Activated CD4-positive, alpha-beta T cell treated with anti-CD3 and anti-CD28 coated beads, Interleukin-2, Interleukin-4, amounts not matched to agents 100 ng/mL and 50 ng/mL, durations not matched to agents 16 hours and 8 hours (primary cell): ENCODE results near the gene DPP9.
A peak's percentile ranks its signal among the peaks of the same experiment; 100 is the strongest.
"Not testable (repeated sequence)": the region's sequence is repeated elsewhere in the genome, so short reads cannot be mapped to it uniquely, and the experiment has no call there.

Experiments used
- DNase-seq: peaks from one replicate; pipeline ENCODE4 v3.0.0-alpha.2; 2020; ENCODE audit warnings: low spot score

Gene DPP9

GRCh38 chr19:4723595-4724514, at the start of gene DPP9:
Gene DPP9, minus strand, starts transcription at chr19:4723842. Its CDS starts 3,936 bp downstream, at chr19:4719906.
- peak; percentile 98 for DNase-seq

GRCh38 chr19:4773047-4773640, 49.5 kb upstream of the DPP9 start:
- no peak for DNase-seq

DNA sequence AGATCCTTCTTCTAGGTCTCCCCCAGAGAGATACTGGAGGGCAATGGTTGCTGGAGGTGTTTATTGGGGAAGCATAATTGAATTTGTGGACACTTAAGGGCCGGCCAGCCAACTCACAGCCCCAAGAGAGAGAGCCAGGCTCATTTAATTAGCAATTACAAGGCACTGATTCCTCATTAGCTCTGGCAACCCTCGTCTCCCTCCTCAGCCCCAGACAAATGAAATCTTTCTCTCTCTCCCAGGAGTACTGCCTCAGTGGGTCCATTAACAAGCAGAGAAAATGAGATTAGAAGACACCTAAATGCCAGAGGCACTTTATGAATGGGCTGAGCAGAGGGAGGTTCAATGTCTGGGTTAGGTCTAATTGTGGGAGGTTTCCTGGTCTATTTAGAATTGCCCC, 48.9 kb upstream of the DPP9 start:
- DNase-seq: no peak

DNA sequence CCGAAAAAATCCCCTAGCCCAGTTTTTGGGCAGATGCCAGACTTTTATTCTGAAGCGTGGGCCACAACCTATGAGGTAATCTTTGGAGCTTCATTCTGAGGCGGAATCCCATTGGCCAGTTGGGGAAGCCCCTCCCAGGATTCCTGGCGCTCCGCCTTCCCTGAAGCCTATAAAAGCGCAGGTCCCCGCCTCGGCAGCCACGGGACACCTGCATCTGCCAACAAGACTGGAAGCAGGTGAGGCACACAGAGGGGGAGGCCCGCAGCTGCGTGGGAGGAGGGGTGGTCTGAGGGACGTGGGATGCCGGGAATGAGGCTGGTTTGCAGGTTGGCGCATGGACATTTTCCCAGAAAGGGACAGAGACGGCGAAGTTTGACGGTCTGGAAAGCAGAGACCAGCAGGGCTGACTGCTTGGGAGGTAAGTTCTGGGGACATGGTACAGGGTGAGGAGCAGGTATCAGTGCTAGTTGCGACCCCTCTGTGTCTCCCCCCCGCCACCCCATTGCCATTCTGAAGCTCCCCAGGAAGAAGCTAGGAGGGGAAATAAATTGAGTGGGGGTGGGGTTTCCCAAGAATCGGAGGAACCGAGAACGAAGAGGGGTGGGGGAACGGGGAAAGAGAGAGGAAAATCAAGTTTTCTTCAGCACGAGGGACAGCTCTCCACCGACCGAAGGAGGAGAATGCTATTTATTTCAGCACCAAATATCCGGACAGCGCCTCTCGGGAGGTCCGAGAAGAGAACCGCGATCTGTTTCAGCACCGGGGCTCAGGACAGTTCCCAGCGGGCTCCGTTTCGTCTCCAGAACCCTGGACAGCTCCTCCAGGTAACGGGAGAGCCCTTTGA, 45.5 kb upstream of the DPP9 start:
- DNase-seq: peak; percentile 73

- DNase-seq: no peak
Observed at GRCh38 chr19:4764393-4764660, 40.7 kb upstream of the DPP9 start.

DNA sequence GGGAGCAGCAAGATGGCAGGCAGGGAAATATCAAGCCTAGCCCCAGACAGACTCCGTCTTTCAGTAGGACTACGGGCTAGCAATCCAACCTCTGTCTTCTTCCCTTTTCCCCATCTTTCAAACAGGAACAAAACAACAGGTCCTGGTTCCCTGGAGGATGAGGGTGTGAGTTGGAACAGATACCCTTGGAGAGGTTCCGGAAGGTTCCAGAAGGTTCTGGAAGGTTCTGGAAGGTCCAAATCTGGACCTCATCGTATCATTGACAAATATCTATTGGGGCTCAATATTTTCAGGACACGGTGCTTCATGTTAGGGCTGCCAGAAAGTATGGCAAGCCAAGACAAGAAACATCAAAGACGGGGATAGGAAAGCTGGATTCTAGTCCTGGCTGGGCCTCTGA, 39.4 kb upstream of the DPP9 start:
- DNase-seq: no peak

DNA sequence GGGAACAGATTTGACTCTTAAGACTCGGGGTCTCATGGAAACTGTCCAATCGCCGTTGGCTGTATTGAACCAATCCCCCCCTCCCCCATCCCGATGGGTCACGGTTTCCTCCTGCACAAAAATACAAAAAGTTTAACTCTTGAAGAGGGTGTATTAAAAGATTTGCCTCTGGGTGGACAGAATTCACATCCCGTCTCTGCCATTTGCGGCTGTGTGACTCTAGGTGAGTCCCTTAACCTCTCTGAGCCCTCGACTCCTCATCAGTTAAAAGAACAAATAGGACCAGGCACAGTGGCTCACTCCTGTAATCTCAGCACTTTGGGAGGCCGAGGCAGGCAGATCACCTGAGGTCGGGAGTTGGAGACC, 36.6 kb upstream of the DPP9 start:
- no peak for DNase-seq

GRCh38 chr19:4759388-4760284, 36.0 kb upstream of the DPP9 start:
- DNase-seq: peak; percentile 76

DNA sequence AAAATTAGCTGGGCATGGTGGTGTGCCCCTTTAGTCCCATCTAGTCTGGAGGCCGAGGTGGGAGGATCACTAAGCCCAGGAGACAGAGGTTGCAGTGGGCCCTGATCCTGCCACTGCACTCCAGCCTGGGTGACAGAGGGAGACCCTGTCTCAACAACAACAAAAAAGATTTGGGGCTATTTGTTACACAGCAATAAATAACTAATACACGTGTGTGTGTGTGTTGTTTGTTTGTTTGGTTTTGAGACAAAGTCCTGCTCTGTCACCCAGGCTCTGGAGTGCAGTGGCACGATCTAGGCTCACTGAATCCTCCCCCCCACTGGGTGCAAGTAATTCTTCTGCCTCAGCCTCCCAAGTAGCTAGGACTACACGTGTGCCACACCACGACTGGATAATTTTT, 35.0 kb upstream of the DPP9 start:
- no peak for DNase-seq

GRCh38 chr19:4758082-4758481, 34.4 kb upstream of the DPP9 start:
- DNase-seq: no peak

GRCh38 chr19:4755459-4755858, 31.8 kb upstream of the DPP9 start:
- no peak for DNase-seq

GRCh38 chr19:4754248-4754647, 30.6 kb upstream of the DPP9 start:
- DNase-seq: no peak

DNA sequence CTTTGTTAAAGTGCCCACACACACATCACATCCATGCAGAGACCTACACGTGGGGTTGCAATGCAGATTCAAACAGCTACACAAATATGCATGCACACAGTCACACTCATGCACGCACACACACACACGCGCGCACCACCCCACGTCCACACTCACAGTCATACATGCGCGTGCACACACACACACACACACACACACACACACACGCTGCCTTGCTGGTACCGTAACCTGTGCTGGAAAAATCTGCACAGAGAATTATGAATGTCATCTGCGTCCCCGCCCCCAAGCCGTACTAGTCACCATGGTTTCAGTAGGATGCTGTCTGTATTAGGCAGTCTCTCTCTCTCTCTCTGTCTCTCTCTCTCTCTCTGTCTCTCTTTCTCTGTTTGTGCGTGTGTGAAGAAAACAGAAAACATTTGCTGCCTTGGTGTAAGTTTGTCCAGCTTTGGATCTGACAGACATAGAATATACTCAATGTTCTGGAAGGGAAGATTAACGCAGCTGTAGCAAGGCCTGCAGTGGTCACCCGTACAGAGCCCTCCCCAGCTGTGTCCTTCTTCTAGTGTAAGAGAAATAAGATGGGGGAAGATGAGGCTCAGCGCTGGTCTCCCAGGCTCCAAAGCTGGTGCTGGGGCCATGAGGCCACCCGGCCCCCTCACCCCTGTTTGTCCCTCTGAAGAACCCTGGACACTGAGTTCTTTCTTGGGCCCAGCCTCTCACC, 26.4 kb upstream of the DPP9 start:
- no peak for DNase-seq

- DNase-seq: no peak
Observed at GRCh38 chr19:4748589-4748988, 24.9 kb upstream of the DPP9 start.

DNA sequence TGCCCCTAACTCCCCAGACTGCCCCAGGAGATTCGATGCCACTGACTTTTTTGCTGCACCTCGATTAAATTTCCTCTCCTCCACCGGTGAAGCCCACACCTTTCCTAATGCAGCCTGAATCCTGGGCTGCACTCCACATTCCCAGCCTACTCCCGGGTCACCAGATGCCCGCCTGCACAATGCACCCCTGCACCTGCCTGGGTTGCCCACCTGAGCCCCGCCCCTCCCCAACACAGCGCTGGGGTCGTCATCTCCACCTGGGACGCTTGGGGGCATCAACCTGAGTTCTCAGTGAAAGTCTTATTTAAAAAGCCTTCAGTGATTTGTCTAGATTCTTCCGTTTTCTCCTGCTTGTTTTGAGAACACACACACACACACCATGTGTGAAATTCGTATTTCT, 24.5 kb upstream of the DPP9 start:
- no peak for DNase-seq

GRCh38 chr19:4745986-4746385, 22.3 kb upstream of the DPP9 start:
- DNase-seq: no peak

DNA sequence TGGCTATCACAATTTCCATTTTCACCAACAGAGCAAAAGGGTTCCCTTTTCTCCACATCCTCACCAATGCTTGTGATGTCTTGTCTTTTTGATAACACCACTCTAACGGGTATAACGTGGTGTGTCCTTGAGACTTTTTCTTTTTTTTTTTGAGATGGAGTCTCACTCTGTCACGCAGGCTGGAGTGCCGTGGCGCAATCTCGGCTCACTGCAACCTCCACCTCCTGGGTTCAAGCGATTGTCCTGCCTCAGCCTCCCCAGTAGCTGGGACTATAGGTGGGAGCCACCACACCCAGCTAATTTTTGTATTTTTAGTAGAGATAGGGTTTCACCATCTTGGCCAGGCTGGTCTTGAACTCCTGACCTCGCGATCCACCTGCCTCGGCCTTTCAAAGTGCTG, 21.5 kb upstream of the DPP9 start:
- DNase-seq: not testable (repeated sequence)

GRCh38 chr19:4744451-4745174, 21.0 kb upstream of the DPP9 start:
- no peak for DNase-seq

GRCh38 chr19:4742723-4743646, 19.3 kb upstream of the DPP9 start:
- no peak for DNase-seq

GRCh38 chr19:4740092-4740491, 16.4 kb upstream of the DPP9 start:
- DNase-seq: no peak
